ENCODE results near the gene MIEF1. TPM values are rescaled to one million over a fixed set of nuclear protein-coding genes. Genes with fewer than 3 reads are reported as not detected.

Gene MIEF1
- total RNA-seq, 2 experiments from 2014 or later: 19.8 to 20.4 TPM

DNA sequence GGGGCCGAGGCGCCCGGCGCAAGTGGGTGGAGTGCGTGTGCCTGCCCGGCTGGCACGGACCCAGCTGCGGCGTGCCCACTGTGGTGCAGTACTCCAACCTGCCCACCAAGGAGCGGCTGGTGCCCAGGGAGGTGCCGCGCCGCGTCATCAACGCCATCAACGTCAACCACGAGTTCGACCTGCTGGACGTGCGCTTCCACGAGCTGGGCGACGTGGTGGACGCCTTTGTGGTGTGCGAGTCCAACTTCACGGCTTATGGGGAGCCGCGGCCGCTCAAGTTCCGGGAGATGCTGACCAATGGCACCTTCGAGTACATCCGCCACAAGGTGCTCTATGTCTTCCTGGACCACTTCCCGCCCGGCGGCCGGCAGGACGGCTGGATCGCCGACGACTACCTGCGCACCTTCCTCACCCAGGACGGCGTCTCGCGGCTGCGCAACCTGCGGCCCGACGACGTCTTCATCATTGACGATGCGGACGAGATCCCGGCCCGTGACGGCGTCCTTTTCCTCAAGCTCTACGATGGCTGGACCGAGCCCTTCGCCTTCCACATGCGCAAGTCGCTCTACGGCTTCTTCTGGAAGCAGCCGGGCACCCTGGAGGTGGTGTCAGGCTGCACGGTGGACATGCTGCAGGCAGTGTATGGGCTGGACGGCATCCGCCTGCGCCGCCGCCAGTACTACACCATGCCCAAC lies 14.1 kb upstream of the MIEF1 start:
- H3K4me3 ChIP-seq (ENCODE audit: low read length): no peak overlapping the region
- H3K27me3 Mint-ChIP-seq: no peaks in the 10 kb centered on the region
- H3K27me3 ChIP-seq (ENCODE audit: control insufficient read depth in 1 of 2, insufficient read depth in 2 of 2, low read length in 2 of 2): no peaks in the 10 kb centered on the region
- intact Hi-C loops (cut with DNase I, micrococcal nuclease): no loop called here
- ChIA-PET CTCF (no interaction called here), POLR2A (no interaction called here)
- H3K27ac ChIP-seq (ENCODE audit: low read depth in 1 of 2, low read length in 2 of 2): no peak overlapping the region
- H3K36me3 Mint-ChIP-seq (ENCODE audit: low read depth): no peaks in the 10 kb centered on the region
- H3K9me3 ChIP-seq (ENCODE audit: control insufficient read depth in 1 of 2, insufficient read depth in 1 of 2, low read length in 2 of 2): no peaks in the 10 kb centered on the region
- TF ChIP-seq, protein P1, sequence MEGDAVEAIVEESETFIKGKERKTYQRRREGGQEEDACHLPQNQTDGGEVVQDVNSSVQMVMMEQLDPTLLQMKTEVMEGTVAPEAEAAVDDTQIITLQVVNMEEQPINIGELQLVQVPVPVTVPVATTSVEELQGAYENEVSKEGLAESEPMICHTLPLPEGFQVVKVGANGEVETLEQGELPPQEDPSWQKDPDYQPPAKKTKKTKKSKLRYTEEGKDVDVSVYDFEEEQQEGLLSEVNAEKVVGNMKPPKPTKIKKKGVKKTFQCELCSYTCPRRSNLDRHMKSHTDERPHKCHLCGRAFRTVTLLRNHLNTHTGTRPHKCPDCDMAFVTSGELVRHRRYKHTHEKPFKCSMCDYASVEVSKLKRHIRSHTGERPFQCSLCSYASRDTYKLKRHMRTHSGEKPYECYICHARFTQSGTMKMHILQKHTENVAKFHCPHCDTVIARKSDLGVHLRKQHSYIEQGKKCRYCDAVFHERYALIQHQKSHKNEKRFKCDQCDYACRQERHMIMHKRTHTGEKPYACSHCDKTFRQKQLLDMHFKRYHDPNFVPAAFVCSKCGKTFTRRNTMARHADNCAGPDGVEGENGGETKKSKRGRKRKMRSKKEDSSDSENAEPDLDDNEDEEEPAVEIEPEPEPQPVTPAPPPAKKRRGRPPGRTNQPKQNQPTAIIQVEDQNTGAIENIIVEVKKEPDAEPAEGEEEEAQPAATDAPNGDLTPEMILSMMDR (IDR thresholded peaks at IDR 0.05): no peak
- DNase-seq (no peak), ATAC-seq (ENCODE audit: poor library complexity) (no peak)
- H3K27ac Mint-ChIP-seq: no peak overlapping the region
- peaks cover 15% of the 10 kb centered on the region for H3K4me1 ChIP-seq (ENCODE audit: insufficient read depth, low read length)
- H3K36me3 ChIP-seq (ENCODE audit: insufficient read depth, low read length): no peaks in the 10 kb centered on the region
- H3K9me3 Mint-ChIP-seq: no peaks in the 10 kb centered on the region
- no peak overlapping the region for H3K4me3 Mint-ChIP-seq
- H3K4me1 Mint-ChIP-seq (ENCODE audit: low read depth): peaks cover 6% of the 10 kb centered on the region

DNA sequence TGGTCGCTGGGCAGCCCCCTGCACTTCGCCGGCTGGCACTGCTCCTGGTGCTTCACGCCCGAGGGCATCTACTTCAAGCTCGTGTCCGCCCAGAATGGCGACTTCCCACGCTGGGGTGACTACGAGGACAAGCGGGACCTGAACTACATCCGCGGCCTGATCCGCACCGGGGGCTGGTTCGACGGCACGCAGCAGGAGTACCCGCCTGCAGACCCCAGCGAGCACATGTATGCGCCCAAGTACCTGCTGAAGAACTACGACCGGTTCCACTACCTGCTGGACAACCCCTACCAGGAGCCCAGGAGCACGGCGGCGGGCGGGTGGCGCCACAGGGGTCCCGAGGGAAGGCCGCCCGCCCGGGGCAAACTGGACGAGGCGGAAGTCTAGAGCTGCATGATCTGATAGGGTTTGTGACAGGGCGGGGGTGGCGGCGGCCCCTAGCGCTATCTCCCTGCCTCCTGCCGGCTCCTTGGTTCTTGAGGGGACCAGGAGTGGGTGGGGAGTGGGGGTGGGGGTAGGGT lies 13.5 kb upstream of the MIEF1 start:
- TF ChIP-seq, protein P1 (IDR thresholded peaks at IDR 0.05): no peak
- no peak for ATAC-seq (ENCODE audit: poor library complexity)
- H3K36me3 ChIP-seq (ENCODE audit: insufficient read depth, low read length): no peaks in the 10 kb centered on the region
- H3K4me1 ChIP-seq (ENCODE audit: insufficient read depth, low read length): peaks cover 15% of the 10 kb centered on the region
- no peaks in the 10 kb centered on the region for H3K36me3 Mint-ChIP-seq (ENCODE audit: low read depth)
- no peak overlapping the region for H3K4me3 ChIP-seq (ENCODE audit: low read length)
- no peak overlapping the region for H3K4me3 Mint-ChIP-seq
- CTCF ChIA-PET: no interaction called here
- POLR2A ChIA-PET: no interaction called here
- DNase-seq: no peak
- no peak overlapping the region for H3K27ac ChIP-seq (ENCODE audit: low read depth in 1 of 2, low read length in 2 of 2)
- no peaks in the 10 kb centered on the region for H3K27me3 ChIP-seq (ENCODE audit: control insufficient read depth in 1 of 2, insufficient read depth in 2 of 2, low read length in 2 of 2)
- H3K4me1 Mint-ChIP-seq (ENCODE audit: low read depth): peaks cover 12% of the 10 kb centered on the region
- intact Hi-C loops (cut with DNase I, micrococcal nuclease): no loop called here
- H3K27me3 Mint-ChIP-seq: no peaks in the 10 kb centered on the region
- no peak overlapping the region for H3K27ac Mint-ChIP-seq
- no peaks in the 10 kb centered on the region for H3K9me3 ChIP-seq (ENCODE audit: control insufficient read depth in 1 of 2, insufficient read depth in 1 of 2, low read length in 2 of 2)
- no peaks in the 10 kb centered on the region for H3K9me3 Mint-ChIP-seq

DNA sequence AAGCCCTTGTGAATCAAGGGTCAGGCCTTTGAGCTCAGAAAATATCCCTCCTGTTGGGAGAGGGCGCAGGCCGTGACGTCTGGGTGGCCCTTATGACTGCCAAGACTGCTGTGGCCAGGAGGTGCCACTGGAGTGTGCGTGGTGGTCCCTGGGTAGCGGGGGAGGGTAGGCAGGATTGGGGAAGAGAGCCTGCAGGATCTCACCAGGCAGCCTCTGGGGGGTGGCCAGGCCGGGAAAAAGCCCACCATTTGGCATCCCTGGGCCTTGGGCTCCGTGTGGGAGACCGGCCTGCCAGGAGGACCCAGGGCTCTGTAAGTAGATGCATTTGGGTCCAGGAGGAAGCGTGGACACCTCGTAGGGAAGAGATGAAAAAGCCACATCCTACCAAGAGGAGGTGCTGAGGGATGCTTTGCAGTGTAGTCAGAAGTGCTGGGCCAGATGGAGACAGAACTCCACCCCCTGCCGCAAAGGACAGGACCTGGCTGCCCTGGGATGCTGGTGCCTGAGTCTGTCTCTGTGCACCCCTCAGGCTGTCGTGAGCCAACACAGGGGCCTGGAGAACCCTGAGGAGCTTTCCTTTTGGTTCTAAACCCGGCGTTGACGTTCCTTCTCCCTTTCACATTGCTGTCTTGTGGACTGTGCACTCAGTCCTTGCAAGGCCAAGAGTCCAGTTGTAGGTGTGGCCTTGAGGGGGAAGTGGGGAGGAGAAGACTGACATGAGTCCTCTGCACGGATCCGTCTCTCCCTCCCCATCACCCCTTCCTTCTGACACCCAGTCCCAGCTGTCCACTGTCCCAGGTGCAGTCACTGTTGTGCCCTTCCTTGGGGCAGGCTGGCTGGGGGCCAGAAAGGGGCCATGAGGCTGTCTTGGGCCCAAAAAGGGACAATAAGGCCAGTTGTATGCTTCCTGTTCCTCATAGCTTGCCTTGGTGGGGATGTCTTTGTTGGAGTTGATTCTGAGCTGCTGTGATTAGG lies 12.7 kb upstream of the MIEF1 start:
- Mint-ChIP-seq H3K27ac (no peak overlapping the region), H3K4me3 (no peak overlapping the region), H3K9me3 (no peaks in the 10 kb centered on the region), H3K4me1 (ENCODE audit: low read depth) (peaks cover 12% of the 10 kb centered on the region), H3K36me3 (ENCODE audit: low read depth) (no peaks in the 10 kb centered on the region), H3K27me3 (no peaks in the 10 kb centered on the region)
- ChIA-PET POLR2A (interaction anchor here (1.2 to 2.9 kb wide), 4 partner anchors 31 to 555 kb away, joined by 3 to 18 read pairs (median 6); partner anchors contain the start of gene ATF4), CTCF (interaction anchor here (1.0 to 1.6 kb wide), 4 partner anchors 7 to 90 kb away, joined by 3 to 15 read pairs (median 6); partner anchors contain the start of gene TAB1)
- peaks cover 15% of the 10 kb centered on the region for H3K4me1 ChIP-seq (ENCODE audit: insufficient read depth, low read length)
- TF ChIP-seq, protein P1 (IDR thresholded peaks at IDR 0.05): no peak
- DNase-seq: no peak
- no peak overlapping the region for H3K4me3 ChIP-seq (ENCODE audit: low read length)
- intact Hi-C loops (cut with DNase I, micrococcal nuclease): loop anchor here in 1 of 2 experiments (5.0 kb wide), 1 partner anchor 533 kb away; no protein-coding TSS in a partner anchor
- no peaks in the 10 kb centered on the region for H3K36me3 ChIP-seq (ENCODE audit: insufficient read depth, low read length)
- H3K27me3 ChIP-seq (ENCODE audit: control insufficient read depth in 1 of 2, insufficient read depth in 2 of 2, low read length in 2 of 2): no peaks in the 10 kb centered on the region
- no peak for ATAC-seq (ENCODE audit: poor library complexity)
- H3K9me3 ChIP-seq (ENCODE audit: control insufficient read depth in 1 of 2, insufficient read depth in 1 of 2, low read length in 2 of 2): no peaks in the 10 kb centered on the region
- no peak overlapping the region for H3K27ac ChIP-seq (ENCODE audit: low read depth in 1 of 2, low read length in 2 of 2)
